Activated CD4-positive, alpha-beta T cell treated with anti-CD3 and anti-CD28 coated beads for 36 hours (primary cell): ENCODE measurements around the gene FTO. TPM values are rescaled to one million over a fixed set of nuclear protein-coding genes. Genes with fewer than 3 reads are reported as not detected.

Experiments used
- ATAC-seq: fragments of 200-7000 bp; cut with Tn5 transposase; one replicate; pipeline ENCODE4 v1.10.0; 2021; ENCODE audit warnings: mild to moderate bottlenecking, moderate library complexity
- CTCF ChIA-PET: fragments of 350-600 bp; sonication (Branson Sonifier 250); formaldehyde crosslinking; loops from one replicate; lab custom pipeline; 2021; ENCODE audit warnings: antibody characterized with exemption; lab: Charles Lee
- POLR2A ChIA-PET: fragments of 350-600 bp; sonication (Branson Sonifier 250); formaldehyde crosslinking; loops from one replicate; lab custom pipeline; 2021; ENCODE audit warnings: antibody characterized with exemption, inconsistent platforms; lab: Charles Lee
- DNase-seq: peaks from one replicate; pipeline ENCODE4 v3.0.0-alpha.2; 2020
- H3K27ac Mint-ChIP-seq: one replicate; pipeline ENCODE4 v1.8.0; 2021; ENCODE audit warnings: mixed read lengths
- H3K27me3 Mint-ChIP-seq: one replicate; pipeline ENCODE4 v1.8.0; 2021; ENCODE audit warnings: mixed read lengths
- H3K36me3 Mint-ChIP-seq: one replicate; pipeline ENCODE4 v1.8.0; 2021; ENCODE audit warnings: low read depth, mixed read lengths
- H3K4me1 Mint-ChIP-seq: one replicate; pipeline ENCODE4 v1.8.0; 2021; ENCODE audit warnings: mixed read lengths
- H3K4me3 Mint-ChIP-seq: one replicate; pipeline ENCODE4 v1.8.0; 2021; ENCODE audit warnings: mild to moderate bottlenecking, moderate library complexity, mixed read lengths
- H3K9me3 Mint-ChIP-seq: one replicate; pipeline ENCODE4 v1.8.0; 2021; ENCODE audit warnings: low read depth, mixed read lengths
- intact Hi-C, 2 experiments: fragments of 100-400 bp; cut with DNase I in 1 of 2; cut with micrococcal nuclease in 1 of 2; formaldehyde crosslinking; loops; one replicate each; pipeline versions ENCODE4 v1.14.2 to v1.15.1; 2022 to 2024; cut with DNase I, micrococcal nuclease
- total RNA-seq, 2 experiments: library from RNA; stranded (reverse); gene quantifications; one replicate each; pipeline ENCODE4 v1.2.3, GENCODE V29; 2021

Gene FTO
- total RNA-seq, 2 experiments from 2014 or later = 50.9 to 57.6 TPM

- H3K27ac Mint-ChIP-seq = no peak overlapping the region
- ChIA-PET POLR2A (no interaction called here), CTCF (interaction anchor here (0.8 to 1.4 kb wide), 3 partner anchors 10 to 28 kb away, joined by 3 to 6 read pairs (median 3); no protein-coding TSS in a partner anchor)
- ATAC-seq (no peak), DNase-seq (no peak)
- H3K27me3 Mint-ChIP-seq = no peaks in the 10 kb centered on the region
- H3K4me3 Mint-ChIP-seq = no peak overlapping the region
- intact Hi-C loops = no loop called here
- H3K9me3 Mint-ChIP-seq = no peaks in the 10 kb centered on the region
- H3K4me1 Mint-ChIP-seq = peaks cover 40% of the 10 kb centered on the region
- peaks cover 2% of the 10 kb centered on the region for H3K36me3 Mint-ChIP-seq
Measured at GRCh38 chr16:53784291-53784690, 80.3 kb downstream of the FTO start.

GRCh38 chr16:53785044-53785443, 81.1 kb downstream of the FTO start:
- CTCF ChIA-PET = interaction anchor here (1.4 to 1.6 kb wide), 2 partner anchors 9 kb away, joined by 3 to 5 read pairs; no protein-coding TSS in a partner anchor
- Mint-ChIP-seq H3K4me1 (peaks cover 38% of the 10 kb centered on the region), H3K27me3 (no peaks in the 10 kb centered on the region), H3K27ac (no peak overlapping the region), H3K9me3 (no peaks in the 10 kb centered on the region), H3K4me3 (no peak overlapping the region), H3K36me3 (peaks cover 2% of the 10 kb centered on the region)
- POLR2A ChIA-PET = no interaction called here
- ATAC-seq = no peak
- intact Hi-C loops = no loop called here
- DNase-seq = no peak

- DNase-seq (no peak), ATAC-seq (no peak)
- CTCF ChIA-PET = interaction anchor here (0.6 to 1.6 kb wide), 2 partner anchors 10 to 502 kb away, joined by 3 to 5 read pairs; no protein-coding TSS in a partner anchor
- peaks cover 34% of the 10 kb centered on the region for H3K4me1 Mint-ChIP-seq
- H3K36me3 Mint-ChIP-seq = peaks cover 2% of the 10 kb centered on the region
- intact Hi-C loops = no loop called here
- H3K27me3 Mint-ChIP-seq = no peaks in the 10 kb centered on the region
- H3K9me3 Mint-ChIP-seq = no peaks in the 10 kb centered on the region
- no peak overlapping the region for H3K27ac Mint-ChIP-seq
- POLR2A ChIA-PET = no interaction called here
- H3K4me3 Mint-ChIP-seq = no peak overlapping the region
Measured at GRCh38 chr16:53785916-53786315, 82.0 kb downstream of the FTO start.

GRCh38 chr16:53787423-53787822, 83.5 kb downstream of the FTO start:
- Mint-ChIP-seq H3K36me3 (peaks cover 2% of the 10 kb centered on the region), H3K4me1 (peaks cover 26% of the 10 kb centered on the region), H3K27me3 (no peaks in the 10 kb centered on the region), H3K27ac (no peak overlapping the region), H3K4me3 (no peak overlapping the region), H3K9me3 (no peaks in the 10 kb centered on the region)
- CTCF ChIA-PET = no interaction called here
- DNase-seq = no peak
- no peak for ATAC-seq
- POLR2A ChIA-PET = no interaction called here
- intact Hi-C loops = no loop called here

GRCh38 chr16:53789137-53789536, 85.2 kb downstream of the FTO start:
- ChIA-PET POLR2A (interaction anchor here (0.7 kb wide), 1 partner anchor 44 kb away, joined by 7 read pairs; no protein-coding TSS in a partner anchor), CTCF (interaction anchor here (0.9 kb wide), 1 partner anchor 16 kb away, joined by 3 read pairs; no protein-coding TSS in a partner anchor)
- Mint-ChIP-seq H3K36me3 (no peaks in the 10 kb centered on the region), H3K4me1 (peaks cover 26% of the 10 kb centered on the region), H3K4me3 (no peak overlapping the region), H3K9me3 (no peaks in the 10 kb centered on the region), H3K27ac (no peak overlapping the region), H3K27me3 (no peaks in the 10 kb centered on the region)
- no peak for ATAC-seq
- intact Hi-C loops = no loop called here
- DNase-seq = no peak

GRCh38 chr16:53792161-53792951, 88.4 kb downstream of the FTO start:
- POLR2A ChIA-PET = no interaction called here
- CTCF ChIA-PET = no interaction called here
- H3K9me3 Mint-ChIP-seq = no peaks in the 10 kb centered on the region
- DNase-seq (no peak), ATAC-seq (no peak)
- H3K27me3 Mint-ChIP-seq = no peaks in the 10 kb centered on the region
- intact Hi-C loops = no loop called here
- H3K36me3 Mint-ChIP-seq = no peaks in the 10 kb centered on the region
- peaks cover 39% of the 10 kb centered on the region for H3K4me1 Mint-ChIP-seq
- H3K4me3 Mint-ChIP-seq = no peak overlapping the region
- H3K27ac Mint-ChIP-seq = no peak overlapping the region

GRCh38 chr16:53803451-53803850, 99.5 kb downstream of the FTO start:
- Mint-ChIP-seq H3K27me3 (no peaks in the 10 kb centered on the region), H3K9me3 (peaks cover 2% of the 10 kb centered on the region), H3K4me3 (no peak overlapping the region), H3K27ac (no peak overlapping the region), H3K4me1 (peaks cover 31% of the 10 kb centered on the region), H3K36me3 (peaks cover 3% of the 10 kb centered on the region)
- ChIA-PET POLR2A (no interaction called here), CTCF (no interaction called here)
- DNase-seq (no peak), ATAC-seq (no peak)
- intact Hi-C loops = no loop called here

- ATAC-seq = no peak
- intact Hi-C loops = no loop called here
- H3K9me3 Mint-ChIP-seq = peaks cover 2% of the 10 kb centered on the region
- CTCF ChIA-PET = interaction anchor here (1.2 kb wide), 1 partner anchor 28 kb away, joined by 4 read pairs; no protein-coding TSS in a partner anchor
- H3K4me3 Mint-ChIP-seq = no peak overlapping the region
- no peaks in the 10 kb centered on the region for H3K27me3 Mint-ChIP-seq
- DNase-seq = no peak
- H3K27ac Mint-ChIP-seq = no peak overlapping the region
- peaks cover 31% of the 10 kb centered on the region for H3K4me1 Mint-ChIP-seq
- POLR2A ChIA-PET = no interaction called here
- peaks cover 3% of the 10 kb centered on the region for H3K36me3 Mint-ChIP-seq
Measured at GRCh38 chr16:53803998-53804397, 100.0 kb downstream of the FTO start.

- no peak for ATAC-seq
- Mint-ChIP-seq H3K36me3 (peaks cover 3% of the 10 kb centered on the region), H3K4me1 (peaks cover 31% of the 10 kb centered on the region), H3K9me3 (peaks cover 2% of the 10 kb centered on the region), H3K27ac (no peak overlapping the region), H3K27me3 (no peaks in the 10 kb centered on the region), H3K4me3 (no peak overlapping the region)
- intact Hi-C loops = no loop called here
- ChIA-PET CTCF (interaction anchor here (1.2 to 1.3 kb wide), 2 partner anchors 28 to 39 kb away, joined by 3 to 4 read pairs; no protein-coding TSS in a partner anchor), POLR2A (no interaction called here)
- no peak for DNase-seq
Measured at GRCh38 chr16:53804467-53804866, 100.5 kb downstream of the FTO start.

GRCh38 chr16:53805113-53805512, 101.2 kb downstream of the FTO start:
- no peak for DNase-seq
- CTCF ChIA-PET = interaction anchor here (1.2 to 1.7 kb wide), 3 partner anchors 11 to 38 kb away, joined by 3 to 4 read pairs (median 4); no protein-coding TSS in a partner anchor
- H3K27ac Mint-ChIP-seq = no peak overlapping the region
- ATAC-seq = peak; percentile 83
- peaks cover 31% of the 10 kb centered on the region for H3K4me1 Mint-ChIP-seq
- H3K36me3 Mint-ChIP-seq = peaks cover 3% of the 10 kb centered on the region
- POLR2A ChIA-PET = no interaction called here
- no peak overlapping the region for H3K4me3 Mint-ChIP-seq
- no peaks in the 10 kb centered on the region for H3K27me3 Mint-ChIP-seq
- H3K9me3 Mint-ChIP-seq = no peaks in the 10 kb centered on the region
- intact Hi-C loops = no loop called here

- ChIA-PET CTCF (interaction anchor here (0.5 to 1.7 kb wide), 5 partner anchors 12 to 256 kb away, joined by 3 to 4 read pairs (median 3); no protein-coding TSS in a partner anchor), POLR2A (no interaction called here)
- no peak overlapping the region for H3K27ac Mint-ChIP-seq
- intact Hi-C loops = no loop called here
- H3K27me3 Mint-ChIP-seq = no peaks in the 10 kb centered on the region
- H3K9me3 Mint-ChIP-seq = no peaks in the 10 kb centered on the region
- DNase-seq (no peak), ATAC-seq (no peak)
- peaks cover 34% of the 10 kb centered on the region for H3K4me1 Mint-ChIP-seq
- no peak overlapping the region for H3K4me3 Mint-ChIP-seq
- H3K36me3 Mint-ChIP-seq = peaks cover 7% of the 10 kb centered on the region
Measured at GRCh38 chr16:53805752-53806151, 101.8 kb downstream of the FTO start.
